ENCODE results near the gene LYSMD3.

Gene LYSMD3

DNA sequence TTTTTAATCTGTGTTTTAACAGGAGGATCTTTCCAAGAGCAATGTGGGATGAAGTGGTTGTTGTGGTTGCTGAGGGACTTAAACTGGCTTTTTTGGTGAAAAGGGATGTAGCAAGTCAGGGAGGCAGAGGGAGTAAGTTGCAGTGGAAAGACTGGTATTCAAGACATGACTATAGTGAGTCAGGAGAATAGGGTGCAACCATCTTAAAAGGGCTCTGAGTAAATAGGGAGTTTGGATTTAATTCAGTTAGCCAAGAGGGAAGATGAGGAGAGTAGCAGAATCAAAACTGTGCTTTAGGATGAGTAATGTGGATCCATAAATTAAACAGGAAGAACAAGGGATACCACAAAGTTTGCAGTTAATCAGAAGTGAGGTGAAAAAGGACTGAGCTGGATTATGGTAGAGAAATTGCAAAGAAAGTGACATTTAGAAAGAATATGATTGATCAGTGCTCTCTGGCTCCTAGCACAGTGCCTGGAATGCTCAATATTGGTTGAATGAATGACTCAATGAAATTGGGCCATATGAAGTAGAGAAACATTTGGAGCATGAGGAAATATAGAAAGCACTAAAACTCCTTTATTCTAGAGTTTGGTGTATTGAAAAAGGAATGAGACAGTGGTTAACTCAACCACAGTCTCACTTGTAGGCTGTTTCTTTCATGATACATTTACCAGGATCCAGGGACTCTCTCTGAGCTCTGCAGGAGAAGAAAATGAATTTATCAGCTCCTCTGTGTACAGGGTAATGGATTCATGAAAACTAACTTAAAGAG, 49.6 kb downstream of the LYSMD3 start:
- DNase-seq = no peak

DNA sequence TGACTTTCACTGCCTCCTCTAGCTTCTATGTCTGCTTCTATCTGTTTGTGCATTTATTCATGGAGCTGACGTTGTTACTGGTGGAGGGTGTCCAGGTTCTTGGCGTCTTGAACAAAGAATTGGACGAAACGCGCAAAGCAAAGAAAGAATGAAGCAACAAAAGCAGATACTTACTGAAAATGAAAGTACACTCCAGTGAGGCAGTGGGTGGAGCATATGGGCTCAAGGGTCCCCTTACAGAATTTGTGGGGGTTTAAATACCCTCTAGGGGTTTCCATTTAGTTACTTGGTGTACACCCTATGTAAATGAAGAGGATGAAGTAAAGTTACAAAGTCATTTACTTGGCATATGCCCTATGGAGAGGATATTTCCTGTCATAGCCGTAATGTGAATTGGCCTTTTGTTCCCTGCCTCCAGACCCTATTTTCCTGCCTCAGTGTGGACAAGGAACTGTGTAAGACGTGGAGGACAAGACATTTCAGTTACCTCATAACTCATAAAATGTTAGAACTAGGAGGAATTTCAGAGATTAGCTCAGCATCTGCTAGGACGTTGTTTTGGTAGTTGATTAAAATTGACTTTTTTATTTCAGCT, 51.7 kb downstream of the LYSMD3 start:
- no peak for DNase-seq

DNA sequence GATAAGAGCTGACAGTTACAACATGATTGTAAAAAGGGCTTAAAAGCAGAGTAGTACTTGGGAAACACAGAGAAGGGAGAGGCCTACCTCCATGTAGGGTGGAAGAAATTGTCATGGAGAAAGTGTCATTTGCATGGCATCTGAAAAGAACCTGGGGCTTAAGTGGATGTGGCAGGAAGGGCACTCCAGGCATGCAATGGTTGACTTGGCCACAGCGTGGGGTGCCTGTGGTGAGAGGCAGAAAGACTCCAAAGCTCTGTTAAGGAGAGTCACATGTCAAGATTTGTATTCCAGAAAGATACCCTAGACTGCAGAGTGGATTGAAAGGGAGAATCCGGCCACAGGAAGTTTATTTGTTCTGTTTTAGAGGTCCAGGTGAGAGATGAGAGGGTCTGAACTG, 52.3 kb downstream of the LYSMD3 start:
- DNase-seq = no peak

DNA sequence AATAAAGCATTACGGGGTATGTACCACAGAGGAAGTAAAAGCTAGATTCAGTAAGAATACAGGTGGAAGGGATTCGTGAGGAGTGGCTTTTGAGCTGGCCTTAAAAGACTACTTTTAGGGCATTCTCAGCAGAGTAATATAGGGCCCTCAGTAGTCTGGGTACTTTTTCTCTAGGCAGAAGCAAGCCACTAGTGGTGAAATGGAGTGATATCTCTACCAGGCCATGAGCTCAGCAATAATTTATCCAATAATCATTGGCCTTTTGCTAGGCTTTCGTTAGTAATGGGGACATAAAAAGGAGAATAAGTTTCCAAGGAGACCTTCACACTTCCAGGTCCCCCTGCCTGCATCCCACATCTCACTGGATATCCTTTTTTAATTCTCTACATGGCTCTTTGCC, 53.0 kb downstream of the LYSMD3 start:
- no peak for DNase-seq

DNA sequence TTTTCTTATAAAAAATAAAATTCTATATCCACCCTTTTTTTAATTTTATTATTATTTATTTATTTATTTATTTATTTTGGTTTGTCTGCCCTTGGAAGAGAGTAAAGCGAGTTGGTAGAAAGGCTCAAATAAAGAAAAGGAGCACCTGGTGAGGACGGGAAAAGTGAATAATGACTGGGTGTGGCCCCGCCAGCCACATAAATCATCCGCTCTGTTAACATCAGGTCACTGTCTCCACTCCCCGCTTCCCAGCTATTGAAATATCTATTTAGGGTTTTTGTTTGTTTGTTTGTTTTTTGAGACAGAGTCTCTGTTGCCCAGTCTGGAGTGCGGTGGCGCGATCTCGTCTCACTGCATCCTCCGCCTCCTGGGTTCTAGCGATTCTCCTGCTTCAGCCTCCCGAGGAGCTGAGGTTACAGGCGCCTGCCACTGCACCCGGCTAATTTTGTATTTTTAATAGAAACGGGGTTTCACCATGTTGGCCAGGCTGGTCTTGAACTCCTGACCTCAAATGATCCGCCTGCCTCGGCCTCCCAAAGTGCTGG, 53.9 kb downstream of the LYSMD3 start:
- DNase-seq = no peak

DNA sequence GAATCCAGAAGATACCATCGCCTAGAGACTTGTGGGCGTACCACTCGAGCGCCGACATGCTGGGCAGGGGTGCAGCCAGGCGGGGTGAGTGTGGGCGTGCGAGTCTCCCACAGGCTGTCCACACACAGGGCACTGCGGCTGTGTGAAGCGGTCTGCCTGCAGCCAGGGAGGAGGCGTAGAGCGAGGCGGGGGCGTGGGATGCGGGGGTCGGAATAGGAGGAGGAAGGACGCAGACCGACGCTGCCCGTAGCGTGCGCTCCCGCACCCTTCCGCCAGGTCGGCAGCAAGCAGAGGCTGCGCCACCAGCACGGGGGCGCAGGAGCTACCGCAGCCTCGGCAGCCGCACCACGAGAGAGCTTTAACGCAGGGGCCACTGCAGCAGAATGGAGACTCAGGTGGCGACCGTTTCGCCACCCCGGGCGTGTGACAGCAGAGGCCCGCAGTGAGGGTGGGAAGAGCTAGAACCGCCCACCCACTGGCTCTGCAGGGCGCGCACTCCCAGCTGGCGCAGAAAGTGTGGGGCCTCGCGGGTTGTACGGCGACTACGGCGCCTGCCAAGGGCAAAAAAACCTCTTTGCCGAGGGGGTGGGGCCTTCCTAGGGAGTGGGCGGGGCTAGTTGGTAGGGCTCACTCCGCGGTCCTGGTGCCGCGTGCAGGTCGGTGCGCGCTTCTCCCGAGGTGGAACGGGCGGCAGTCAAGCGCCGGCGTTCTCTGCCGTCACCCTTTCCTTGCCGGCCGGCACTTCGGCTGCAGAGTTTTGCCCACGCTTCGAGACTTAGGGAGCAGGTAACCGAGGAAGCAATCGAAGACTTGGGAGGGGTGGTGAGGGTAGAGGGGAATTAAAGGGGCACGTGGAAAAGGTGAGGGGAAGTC, 54.9 kb downstream of the LYSMD3 start, which contains the start of the genes MBLAC2 and POLR3G:
MBLAC2 (minus strand) TSS at position 537 of the 873 bp plus-strand sequence; CDS start at position 58, 479 bp downstream.
POLR3G (plus strand) TSS at position 630 of the 873 bp plus-strand sequence. CDS start 10,704 bp downstream, outside the sequence.
- peak; percentile 74 to 84 for DNase-seq

DNA sequence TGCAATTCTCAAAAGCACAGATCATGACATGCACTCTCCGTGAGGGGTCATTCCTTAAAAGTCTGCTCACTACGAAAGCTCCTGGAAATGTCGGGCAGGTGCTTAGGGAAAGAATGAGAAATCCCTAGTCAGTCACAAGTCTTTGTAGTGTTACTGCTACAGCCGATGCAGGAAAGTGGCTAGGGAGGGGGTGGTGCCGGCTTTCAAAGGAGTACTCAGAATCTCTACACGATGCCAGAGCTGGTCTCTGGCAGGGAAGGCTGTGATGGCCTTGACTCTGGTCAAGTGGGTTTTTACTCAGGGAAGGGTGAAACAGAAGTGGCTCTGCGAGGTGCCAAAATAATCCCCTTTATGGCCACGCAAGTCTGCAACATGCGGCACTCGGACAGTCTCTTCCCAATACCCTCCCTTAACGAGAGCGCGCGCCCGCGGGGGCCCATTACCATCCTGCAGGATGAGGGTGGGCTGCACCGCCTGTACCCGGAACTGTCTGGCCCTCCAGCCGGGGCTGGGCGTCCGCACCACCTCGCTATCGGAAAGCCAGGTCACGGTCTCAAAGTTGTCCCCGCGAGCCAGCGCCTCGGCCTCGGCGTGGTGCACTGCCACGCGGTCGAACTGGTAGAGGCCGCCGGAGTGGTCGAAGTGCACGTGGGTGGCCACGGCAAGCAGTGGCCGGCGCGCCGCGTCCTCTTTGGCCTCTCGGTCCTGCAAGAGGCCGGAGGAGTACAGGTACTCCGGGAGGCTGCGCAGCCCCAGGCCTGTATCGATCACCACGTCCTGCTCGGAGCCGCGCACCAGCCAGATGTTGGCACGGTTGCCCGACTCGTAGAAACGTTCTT, 55.8 kb downstream of the LYSMD3 start:
- DNase-seq = peak in 1 of 2 donors; percentile 48

DNA sequence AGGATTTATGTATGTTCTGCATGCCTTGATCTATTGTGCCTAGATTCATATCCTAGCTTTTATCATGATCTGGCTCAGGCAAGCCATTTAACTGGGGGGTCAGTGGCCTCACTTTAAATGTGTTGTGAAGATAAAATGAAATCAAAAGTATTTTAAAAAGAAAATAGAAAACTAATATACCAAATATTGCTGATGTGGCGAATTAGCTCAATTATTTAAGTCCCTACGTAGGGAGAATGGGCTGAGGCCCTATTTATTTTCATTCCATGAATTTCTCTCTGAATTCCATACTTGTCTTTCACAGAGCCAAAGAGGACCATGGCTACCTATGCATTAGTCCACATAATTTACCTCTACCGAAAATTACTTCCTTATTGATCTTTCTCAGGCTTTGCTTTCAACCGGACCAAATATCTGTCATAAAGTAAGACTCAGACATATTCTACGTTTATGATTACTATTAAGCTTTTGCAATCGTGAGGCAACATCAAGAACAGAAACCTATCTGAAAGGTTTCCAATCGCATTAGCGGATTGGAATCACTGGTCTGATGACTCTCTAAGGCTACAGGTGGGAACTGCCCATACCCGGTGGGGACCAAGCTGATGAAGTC, 56.5 kb downstream of the LYSMD3 start:
- DNase-seq = no peak
